ENCODE measurements around the gene C1orf185.

- TF ChIP-seq CTCF (IDR thresholded peaks at IDR 0.05; ENCODE audit: low read length) (no peak), EZH2 (IDR thresholded peaks at IDR 0.05; ENCODE audit: borderline replicate concordance, low read length) (no peak)
Observed at GRCh38 chr1:51170342-51170741, 68.3 kb downstream of the C1orf185 start.
